Adrenal gland (tissue), 12 donors: Measurements from ENCODE around the gene TREML4. TPM values are rescaled to one million over a fixed set of nuclear protein-coding genes. Genes with fewer than 3 reads are reported as not detected.

Experiments
- DNase-seq, 7 donors: peaks; one replicate each; pipeline ENCODE4 v3.0.0-alpha.2; 2019 to 2020
- H3K27ac ChIP-seq, 5 donors: fragments of 200-600 bp; sonication (generic) in 4 of 5; 1 replicate in 3 of 5; 2 replicates in 2 of 5; pipeline versions ENCODE4 v1.5.1 to v1.8.0; 2016 to 2020; ENCODE audit warnings: mild to moderate bottlenecking in 1 of 5
- H3K27me3 ChIP-seq: fragments of 200-600 bp; 2 replicates; pipeline ENCODE4 v1.8.0; 2021
- H3K36me3 ChIP-seq, 2 donors: fragments of 200-600 bp; replicated peaks in 1 of 2; 1 replicate in 1 of 2; 2 replicates in 1 of 2; pipeline versions ENCODE4 v1.5.1 to v1.8.0; 2018 to 2022
- H3K4me1 ChIP-seq, 2 donors: fragments of 200-600 bp; replicated peaks in 1 of 2; 1 replicate in 1 of 2; 2 replicates in 1 of 2; pipeline versions ENCODE4 v1.5.1 to v1.8.0; 2018 to 2021
- H3K4me3 ChIP-seq, 4 donors: fragments of 200-600 bp; sonication (generic) in 3 of 4; one replicate each; pipeline ENCODE4 v1.5.1; 2016 to 2018
- H3K9me3 ChIP-seq, 3 donors: fragments of 200-600 bp; sonication (generic) in 1 of 3; replicated peaks in 1 of 3; 1 replicate in 2 of 3; 2 replicates in 1 of 3; pipeline versions ENCODE4 v1.5.1 to v1.8.0; 2016 to 2021
- CTCF ChIP-seq, 6 experiments: fragments of 450-650 bp in 4 of 6; fragments of 200-600 bp in 2 of 6; sonication (generic) in 1 of 6; IDR thresholded peaks; 1 replicate in 5 of 6; 2 replicates in 1 of 6; pipeline versions ENCODE4 v1.5.1 to v1.8.0; 2016 to 2021; ENCODE audit warnings: antibody characterized with exemption in 6 of 6, mild to moderate bottlenecking in 2 of 6, moderate library complexity in 1 of 6
- POLR2A ChIP-seq, 2 donors: fragments of 450-650 bp; IDR thresholded peaks; one replicate each; pipeline ENCODE4 v1.6.1; 2017; ENCODE audit warnings: antibody characterized with exemption in 2 of 2, mild to moderate bottlenecking in 2 of 2, moderate library complexity in 1 of 2
- whole genome bisulfite sequencing, 4 donors: extraction: QIAGEN DNeasy Blood & Tissue Kit in 2 of 4; methylation state at CpG; one replicate each; pipeline versions ENCODE4 v1.1.5 to v1.1.7; 2013 to 2017; 5-methylcytosine and 5-hydroxymethylcytosine counted together
- intact Hi-C, 2 donors: fragments of 100-400 bp; cut with DNase I; formaldehyde crosslinking; loops; one replicate each; pipeline versions ENCODE4 v1.14.1 to v1.15.0; 2022 to 2023
- polyA plus RNA-seq, 3 donors: library from polyadenylated mRNA; stranded (reverse); fragments of 200-250 nt in 2 of 3; fragments of 350-450 nt in 1 of 3; fragmentation: Illumina TruSeq in 1 of 3; extraction: RNeasy Lipid Tissue Mini Kit (QIAGEN cat#74804) in 1 of 3; gene quantifications; one replicate each; pipeline ENCODE4 v1.2.3, GENCODE V29; 2013 to 2014
- total RNA-seq, 9 donors: library from RNA; depleted of rRNA in 4 of 9; stranded (reverse); fragments of >200 nt in 4 of 9; fragments of 120-200 nt in 1 of 9; fragmentation: NEBNext Ultra II Directional in 1 of 9; extraction: Animal tissue kit (Norgen Biotek cat#: 25700) in 1 of 9; gene quantifications; one replicate each; pipeline versions ENCODE4 v1.1.0 to v1.2.4, GENCODE V29; 2013 to 2023
- donor health status: healthy with polysubstance abuse.
- donor health status: Bipolar disorder and iron deficiency.
- donor health status: DM: yes; HTN: yes; CAD: no.
- donor health status: DM: no; HTN: no; CAD: no.
- donor health status: DM: no; HTN: no; CAD: no.
- donor health status: DM: yes; HTN: yes; CAD: no.

Gene TREML4
- total and polyA plus RNA-seq, 12 donors = 0.06 TPM; not detected in 11

- Histone ChIP-seq H3K4me3 (no peak overlapping the region), H3K27ac (no peak overlapping the region), H3K4me1 (no peaks in the 10 kb centered on the region), H3K27me3 (no peaks in the 10 kb centered on the region), H3K9me3 (no peaks in the 10 kb centered on the region), H3K36me3 (no peaks in the 10 kb centered on the region)
- TF ChIP-seq POLR2A (IDR thresholded peaks at IDR 0.05) = no peak
- no peak for TF ChIP-seq CTCF (IDR thresholded peaks at IDR 0.05)
- WGBS, 4 donors = 51 to 67% (median 60%) methylated on average over 3 of the region's 3 CpGs
- no peak for DNase-seq
- intact Hi-C loops = no loop called here
Measured at GRCh38 chr6:41226752-41227151, 1.4 kb upstream of the TREML4 start.

- no peak overlapping the region for H3K4me3 ChIP-seq
- no peaks in the 10 kb centered on the region for H3K4me1 ChIP-seq
- intact Hi-C loops = no loop called here
- H3K27ac ChIP-seq = no peak overlapping the region
- WGBS, 4 donors = 43 to 58% (median 51%) methylated on average over 3 to 5 of the region's 5 CpGs
- no peaks in the 10 kb centered on the region for H3K36me3 ChIP-seq
- H3K27me3 ChIP-seq = no peaks in the 10 kb centered on the region
- DNase-seq = no peak
- TF ChIP-seq CTCF (IDR thresholded peaks at IDR 0.05) = no peak
- TF ChIP-seq POLR2A (IDR thresholded peaks at IDR 0.05) = no peak
- no peaks in the 10 kb centered on the region for H3K9me3 ChIP-seq
Measured at GRCh38 chr6:41228616-41229015, 467 bp downstream of the TREML4 start.

GRCh38 chr6:41229721-41230120, 1.6 kb downstream of the TREML4 start:
- Histone ChIP-seq H3K27ac (no peak overlapping the region), H3K4me3 (no peak overlapping the region), H3K36me3 (no peaks in the 10 kb centered on the region), H3K4me1 (no peaks in the 10 kb centered on the region), H3K9me3 (no peaks in the 10 kb centered on the region), H3K27me3 (no peaks in the 10 kb centered on the region)
- 81 to 93% (median 86%) methylated on average over 3 to 4 of the region's 4 CpGs for WGBS, 4 donors
- TF ChIP-seq POLR2A (IDR thresholded peaks at IDR 0.05) (no peak), CTCF (IDR thresholded peaks at IDR 0.05) (no peak)
- no peak for DNase-seq
- intact Hi-C loops = no loop called here

- Histone ChIP-seq H3K9me3 (no peaks in the 10 kb centered on the region), H3K36me3 (no peaks in the 10 kb centered on the region), H3K4me1 (no peaks in the 10 kb centered on the region), H3K27ac (no peak overlapping the region), H3K4me3 (no peak overlapping the region), H3K27me3 (no peaks in the 10 kb centered on the region)
- intact Hi-C loops = no loop called here
- WGBS, 4 donors = 53 to 73% (median 56%) methylated on average over 5 of the region's 5 CpGs
- DNase-seq = no peak
- no peak for TF ChIP-seq POLR2A (IDR thresholded peaks at IDR 0.05)
- TF ChIP-seq CTCF (IDR thresholded peaks at IDR 0.05) = no peak
Measured at GRCh38 chr6:41231246-41231645, 3.1 kb downstream of the TREML4 start.
